Upper lobe of left lung (tissue), 4 donors: ENCODE data around the gene EXOC1.

Experiments
- CTCF ChIP-seq, 6 experiments: fragments of 450-650 bp in 4 of 6; fragments of 200-600 bp in 2 of 6; sonication (generic) in 2 of 6; IDR thresholded peaks; one replicate each; pipeline ENCODE4 v1.5.1; 2016 to 2019; ENCODE audit warnings: antibody characterized with exemption in 6 of 6
- EP300 ChIP-seq, 4 donors: sonication (generic); formaldehyde crosslinking; IDR thresholded peaks; one replicate each; pipeline ENCODE4 v1.5.1; 2017; ENCODE audit warnings: antibody characterized with exemption in 4 of 4, control low read depth in 2 of 4
- POLR2A ChIP-seq, 4 donors: fragments of 450-650 bp; IDR thresholded peaks; one replicate each; pipeline ENCODE4 v1.5.1; 2016 to 2017; ENCODE audit warnings: antibody characterized with exemption in 4 of 4, mild to moderate bottlenecking in 2 of 4
- POLR2AphosphoS5 ChIP-seq, 2 donors: sonication (generic); formaldehyde crosslinking; IDR thresholded peaks; one replicate each; pipeline ENCODE4 v1.5.1; 2017; ENCODE audit warnings: antibody characterized with exemption in 2 of 2

GRCh38 chr4:55817691-55818090 lies 35.8 kb upstream of the EXOC1 start:
- no peak for TF ChIP-seq EP300 (IDR thresholded peaks at IDR 0.05)
- TF ChIP-seq POLR2A (IDR thresholded peaks at IDR 0.05) = no peak
- TF ChIP-seq POLR2AphosphoS5 (IDR thresholded peaks at IDR 0.05) = no peak
- TF ChIP-seq CTCF (IDR thresholded peaks at IDR 0.05) = no peak
